ENCODE results near the gene ABCB6. TPM values are rescaled to one million over a fixed set of nuclear protein-coding genes. Genes with fewer than 3 reads are reported as not detected.
"Not testable (repeated sequence)": the region's sequence is repeated elsewhere in the genome, so short reads cannot be mapped to it uniquely, and the experiment has no call there.

The ABCB6 gene
- total RNA-seq, 2 experiments from 2014 or later: 10.0 to 10.3 TPM

DNA sequence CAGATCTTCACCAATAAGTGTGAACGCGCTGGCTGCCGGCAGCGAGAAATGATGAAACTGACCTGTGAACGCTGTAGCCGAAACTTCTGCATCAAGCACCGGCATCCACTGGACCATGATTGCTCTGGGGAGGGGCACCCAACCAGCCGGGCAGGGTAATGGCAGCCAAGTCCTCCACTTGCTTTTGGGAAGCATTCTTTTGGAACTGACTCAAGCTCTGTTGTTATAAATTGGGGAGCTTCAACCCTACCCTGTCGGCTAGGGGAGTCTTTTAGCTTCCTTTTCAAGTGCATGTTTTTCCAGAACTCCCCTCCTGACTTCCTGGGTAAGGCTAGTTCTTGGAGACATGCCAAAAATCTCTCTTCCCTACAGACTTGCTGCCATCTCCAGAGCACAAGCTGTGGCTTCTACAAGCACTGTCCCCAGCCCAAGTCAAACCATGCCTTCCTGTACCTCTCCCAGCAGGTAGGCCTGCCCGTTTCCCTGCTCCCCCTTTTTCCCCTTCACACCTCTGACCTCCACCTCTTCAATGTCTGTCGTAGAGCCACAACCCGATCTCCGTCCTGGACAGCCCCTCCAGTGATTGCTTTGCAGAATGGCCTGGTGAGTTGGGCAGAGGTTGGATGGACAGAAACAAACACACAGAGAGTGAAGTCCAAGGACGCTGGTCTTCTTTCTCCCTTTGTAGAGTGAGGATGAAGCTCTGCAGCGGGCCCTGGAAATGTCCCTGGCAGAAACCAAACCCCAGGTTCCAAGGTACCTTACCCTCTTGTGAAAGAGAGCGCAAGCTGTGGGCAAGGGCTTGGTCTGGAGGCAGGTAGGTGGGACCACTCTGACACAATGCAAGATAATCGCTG is 10.6 kb downstream of the ABCB6 start:
- Mint-ChIP-seq H3K9me3 (peaks cover 3% of the 10 kb centered on the region), H3K4me3 (peak overlapping the region; percentile 80), H3K36me3 (ENCODE audit: low read depth) (peaks cover 20% of the 10 kb centered on the region), H3K27me3 (no peaks in the 10 kb centered on the region), H3K4me1 (peaks cover 58% of the 10 kb centered on the region), H3K27ac (peak overlapping the region; percentile 95)
- ChIA-PET CTCF (interaction anchor here (0.8 to 2.0 kb wide), 11 partner anchors 9 to 312 kb away, joined by 3 to 6 read pairs (median 4); partner anchors contain the start of genes CNPPD1 and TUBA4B), POLR2A (interaction anchor here (0.6 kb wide), 1 partner anchor 15 kb away, joined by 7 read pairs; no protein-coding TSS in a partner anchor)
- DNase-seq: no peak

DNA sequence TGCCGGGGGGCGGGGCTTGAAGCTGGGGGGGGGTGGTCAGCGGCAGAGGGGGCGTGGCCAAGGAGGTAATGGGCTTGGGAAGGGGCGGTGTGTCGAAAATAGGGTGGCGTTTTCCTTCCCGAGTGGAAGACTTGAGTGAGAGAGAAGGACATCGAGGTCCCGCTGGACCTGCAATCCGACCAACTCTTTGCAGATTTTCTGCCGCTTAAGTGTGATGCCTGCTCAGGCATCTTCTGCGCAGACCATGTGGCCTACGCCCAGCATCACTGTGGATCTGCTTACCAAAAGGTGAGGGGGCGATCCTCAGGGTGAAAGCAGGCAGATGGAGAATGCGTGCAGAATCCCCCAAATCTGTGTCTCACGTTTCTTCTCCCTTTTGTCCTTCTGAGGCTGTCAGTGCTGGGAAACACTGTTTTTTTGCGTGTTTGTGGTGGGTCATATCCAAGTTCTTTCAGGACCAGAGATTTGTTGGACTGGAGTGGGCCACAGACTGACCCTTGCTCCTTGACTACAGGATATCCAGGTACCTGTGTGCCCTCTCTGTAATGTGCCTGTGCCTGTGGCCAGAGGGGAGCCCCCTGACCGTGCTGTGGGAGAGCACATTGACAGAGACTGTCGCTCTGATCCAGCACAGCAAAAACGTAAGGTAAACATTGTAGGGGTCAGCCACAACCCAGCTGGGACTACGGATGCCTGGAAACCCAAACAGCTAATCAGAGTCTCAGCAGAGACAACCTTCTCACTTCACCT is 11.4 kb downstream of the ABCB6 start:
- Mint-ChIP-seq H3K9me3 (peaks cover 3% of the 10 kb centered on the region), H3K36me3 (ENCODE audit: low read depth) (peaks cover 20% of the 10 kb centered on the region), H3K27ac (peak overlapping the region; percentile 95)

DNA sequence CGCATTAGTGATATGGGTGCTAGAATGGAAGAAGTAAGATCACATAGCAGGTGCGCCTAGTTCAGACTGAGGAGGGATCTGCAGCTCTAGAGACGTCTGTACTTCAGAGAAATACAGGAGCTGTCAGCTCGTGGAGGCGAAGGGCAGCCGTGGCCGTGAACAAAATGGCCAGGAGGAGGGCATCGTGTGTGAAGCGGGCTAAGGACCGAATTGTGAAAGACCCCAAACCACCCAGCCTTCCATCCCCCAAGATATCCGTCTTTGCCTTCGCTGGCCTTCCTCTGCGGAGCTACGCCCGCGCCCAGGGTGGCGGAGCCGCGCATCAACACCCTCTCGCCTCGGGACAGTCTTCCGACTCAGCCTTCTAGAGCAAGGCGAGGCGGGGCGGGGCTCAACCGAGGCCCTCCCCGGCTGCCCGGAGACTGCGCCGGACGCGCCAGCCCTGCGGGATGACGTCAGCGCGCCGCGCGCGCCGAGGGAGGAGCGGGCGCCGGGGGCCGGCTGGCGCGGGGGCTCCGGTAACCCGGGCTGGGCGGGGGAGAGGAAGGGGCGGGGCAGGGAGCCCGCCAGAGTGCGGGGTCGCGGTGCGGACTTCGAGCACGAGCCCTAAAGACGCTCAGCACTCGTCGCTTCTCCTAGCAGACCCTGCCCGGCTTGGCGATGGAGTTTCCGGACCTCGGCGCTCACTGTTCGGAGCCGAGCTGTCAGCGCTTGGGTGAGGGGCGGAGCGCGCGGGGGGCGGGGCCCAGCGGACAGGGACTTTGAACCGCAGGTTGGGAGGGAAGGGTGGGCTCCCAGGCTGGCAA is 12.2 kb downstream of the ABCB6 start, which contains the start of gene ZFAND2B:
Gene ZFAND2B, plus strand, starts transcription at position 455 of the 806 bp plus-strand sequence. Its CDS starts 206 bp downstream, at position 661.
- Mint-ChIP-seq H3K36me3 (ENCODE audit: low read depth) (peaks cover 16% of the 10 kb centered on the region), H3K4me1 (peaks cover 52% of the 10 kb centered on the region), H3K4me3 (peak within 1 kb of the TSS; percentile 80), H3K27ac (peak within 1 kb of the TSS; percentile 95), H3K27me3 (no peaks in the 10 kb centered on the region), H3K9me3 (peaks cover 3% of the 10 kb centered on the region)
- peak; percentile 95 for DNase-seq
- ChIA-PET POLR2A (interaction anchor here (0.5 to 1.4 kb wide), 4 partner anchors 21 to 26 kb away, joined by 3 to 4 read pairs (median 4); partner anchors contain the start of genes ANKZF1 and ATG9A), CTCF (interaction anchor here (1.1 to 2.0 kb wide), 10 partner anchors 10 to 88 kb away, joined by 3 to 13 read pairs (median 4); partner anchors contain the start of genes CNPPD1, GLB1L, STK16 and TUBA4B)

More for the DNA sequence above, 11.4 kb downstream of the ABCB6 start:
- ChIA-PET POLR2A (interaction anchor here (0.6 to 1.4 kb wide), 2 partner anchors 14 to 27 kb away, joined by 4 to 7 read pairs; no protein-coding TSS in a partner anchor), CTCF (interaction anchor here (0.9 to 2.0 kb wide), 10 partner anchors 10 to 311 kb away, joined by 3 to 13 read pairs (median 4); partner anchors contain the start of genes GLB1L, STK16 and TUBA4B)
- no peak for DNase-seq
- Mint-ChIP-seq H3K4me3 (peak overlapping the region; percentile 80), H3K4me1 (peaks cover 58% of the 10 kb centered on the region), H3K27me3 (no peaks in the 10 kb centered on the region)

DNA sequence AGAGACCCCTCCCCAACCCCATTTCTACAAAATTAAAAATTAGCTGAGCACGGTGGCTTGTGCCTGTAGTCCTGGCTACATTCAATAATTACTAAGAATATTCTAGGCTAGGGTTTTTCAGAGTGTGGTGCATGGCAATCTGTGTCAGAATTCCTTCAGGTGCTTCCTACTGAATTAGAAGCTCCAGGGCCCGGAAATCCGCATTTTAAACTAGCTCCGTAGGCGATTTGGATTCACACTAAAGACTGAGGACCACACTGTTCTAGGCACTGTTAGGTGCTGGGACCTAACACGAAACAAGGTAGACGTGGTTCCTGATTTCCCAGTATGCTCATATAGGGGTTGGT is 12.8 kb downstream of the ABCB6 start:
- H3K27ac Mint-ChIP-seq: peak overlapping the region; percentile 95
- ChIA-PET POLR2A (interaction anchor here (1.2 to 1.4 kb wide), 3 partner anchors 24 to 26 kb away, joined by 3 to 4 read pairs (median 4); partner anchors contain the start of genes ANKZF1 and ATG9A), CTCF (interaction anchor here (1.2 to 1.9 kb wide), 8 partner anchors 10 to 89 kb away, joined by 3 to 13 read pairs (median 4); partner anchors contain the start of gene CNPPD1)
- H3K4me1 Mint-ChIP-seq: peaks cover 46% of the 10 kb centered on the region
- peak overlapping the region; percentile 80 for H3K4me3 Mint-ChIP-seq
- peaks cover 16% of the 10 kb centered on the region for H3K36me3 Mint-ChIP-seq (ENCODE audit: low read depth)
- H3K9me3 Mint-ChIP-seq: peaks cover 3% of the 10 kb centered on the region
- H3K27me3 Mint-ChIP-seq: no peaks in the 10 kb centered on the region
- DNase-seq: no peak

DNA sequence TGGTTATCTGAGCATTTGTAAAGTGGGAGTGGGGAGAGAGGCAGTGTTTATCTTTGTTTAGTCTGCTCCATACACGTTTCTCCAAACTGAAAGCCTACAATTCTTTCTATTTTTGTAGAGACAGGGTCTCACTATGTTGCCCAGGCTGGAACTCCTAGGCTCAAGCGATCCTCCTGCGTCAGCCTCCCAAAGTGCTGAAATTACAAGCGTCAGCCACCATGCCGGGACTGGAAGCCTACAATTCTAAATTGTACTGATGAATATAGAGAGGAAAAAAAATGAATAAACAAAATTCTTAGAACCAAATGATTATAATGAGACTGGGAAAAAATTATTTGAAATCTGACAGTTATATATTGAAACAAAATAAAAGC is 13.6 kb downstream of the ABCB6 start:
- DNase-seq: no peak
- H3K27ac Mint-ChIP-seq: peak overlapping the region; percentile 64
- ChIA-PET CTCF (interaction anchor here (0.6 to 1.8 kb wide), 5 partner anchors 9 to 307 kb away, joined by 3 to 5 read pairs (median 4); partner anchors contain the start of gene CNPPD1), POLR2A (no interaction called here)
- H3K4me1 Mint-ChIP-seq: peaks cover 45% of the 10 kb centered on the region
- H3K27me3 Mint-ChIP-seq: no peaks in the 10 kb centered on the region
- peak overlapping the region; percentile 80 for H3K4me3 Mint-ChIP-seq
- peaks cover 16% of the 10 kb centered on the region for H3K36me3 Mint-ChIP-seq (ENCODE audit: low read depth)
- peaks cover 3% of the 10 kb centered on the region for H3K9me3 Mint-ChIP-seq

DNA sequence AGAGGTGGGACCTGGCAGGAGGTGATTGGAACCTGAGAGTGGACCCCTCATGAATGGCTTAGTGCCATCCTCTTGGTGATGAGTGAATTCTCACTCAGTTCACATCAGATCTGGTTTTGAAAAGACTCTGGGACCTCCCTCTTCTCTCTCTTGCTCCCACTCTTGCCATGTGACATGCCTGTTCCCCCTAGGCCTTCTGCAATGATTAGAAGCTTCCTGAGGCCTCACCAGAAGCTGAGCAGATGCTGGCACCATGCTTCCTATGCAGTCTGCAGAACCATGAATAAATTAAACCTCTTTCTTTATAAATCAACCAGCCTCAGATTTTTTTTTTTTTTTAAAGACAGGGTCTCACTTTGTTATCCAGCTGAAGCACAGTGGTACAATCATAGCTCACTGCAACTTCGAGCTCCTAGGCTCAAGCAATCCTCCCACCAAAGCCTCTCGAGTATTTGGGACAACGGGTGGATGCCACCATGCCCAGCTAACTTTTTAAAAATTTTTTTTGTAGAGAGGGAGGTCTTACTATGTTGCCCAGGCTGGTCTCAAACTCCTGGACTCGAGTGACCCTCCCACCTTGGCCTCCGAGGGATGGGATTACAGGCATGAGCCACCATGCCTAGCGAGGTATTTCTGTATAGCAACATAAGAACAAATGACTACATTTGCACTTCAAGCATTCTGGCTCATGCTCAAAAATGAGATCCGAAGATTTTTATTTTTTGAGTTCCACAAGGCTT is 14.2 kb downstream of the ABCB6 start:
- no peak overlapping the region for H3K4me3 Mint-ChIP-seq
- H3K27me3 Mint-ChIP-seq: no peaks in the 10 kb centered on the region
- no peak for DNase-seq
- H3K27ac Mint-ChIP-seq: peak overlapping the region; percentile 25
- POLR2A ChIA-PET: interaction anchor here (0.7 kb wide), 1 partner anchor 19 kb away, joined by 4 read pairs; no protein-coding TSS in a partner anchor
- CTCF ChIA-PET: interaction anchor here (0.6 to 1.2 kb wide), 5 partner anchors 10 to 306 kb away, joined by 3 to 4 read pairs (median 3); no protein-coding TSS in a partner anchor
- peaks cover 3% of the 10 kb centered on the region for H3K9me3 Mint-ChIP-seq
- H3K4me1 Mint-ChIP-seq: peaks cover 40% of the 10 kb centered on the region
- H3K36me3 Mint-ChIP-seq (ENCODE audit: low read depth): peaks cover 15% of the 10 kb centered on the region

DNA sequence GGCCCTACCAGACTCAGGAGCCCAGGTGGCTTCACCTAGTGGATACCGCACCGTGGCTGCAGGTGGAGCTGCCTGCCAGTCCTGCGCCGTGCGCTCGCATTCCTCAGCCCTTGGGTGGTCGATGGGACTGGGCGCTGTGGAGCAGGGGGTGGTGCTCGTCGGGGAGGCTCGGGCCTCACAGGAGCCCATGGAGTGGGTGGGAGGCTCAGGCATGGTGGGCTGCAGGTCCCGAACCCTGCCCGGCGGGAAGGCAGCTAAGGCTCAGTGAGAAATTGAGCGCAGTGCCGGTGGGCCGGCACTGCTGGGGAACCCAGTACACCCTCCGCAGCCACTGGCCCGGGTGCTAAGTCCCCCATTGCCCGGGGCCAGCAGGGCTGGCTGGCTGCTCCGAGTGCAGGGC is 17.4 kb downstream of the ABCB6 start:
- H3K36me3 Mint-ChIP-seq (ENCODE audit: low read depth); H3K27me3 Mint-ChIP-seq; H3K27ac Mint-ChIP-seq; H3K4me3 Mint-ChIP-seq; POLR2A ChIA-PET; H3K9me3 Mint-ChIP-seq; DNase-seq: not testable (repeated sequence)
- H3K4me1 Mint-ChIP-seq: peaks cover 12% of the 10 kb centered on the region
- CTCF ChIA-PET: interaction anchor here (1.0 to 7.5 kb wide), 3 partner anchors 19 to 97 kb away, joined by 3 to 40 read pairs (median 5); no protein-coding TSS in a partner anchor

DNA sequence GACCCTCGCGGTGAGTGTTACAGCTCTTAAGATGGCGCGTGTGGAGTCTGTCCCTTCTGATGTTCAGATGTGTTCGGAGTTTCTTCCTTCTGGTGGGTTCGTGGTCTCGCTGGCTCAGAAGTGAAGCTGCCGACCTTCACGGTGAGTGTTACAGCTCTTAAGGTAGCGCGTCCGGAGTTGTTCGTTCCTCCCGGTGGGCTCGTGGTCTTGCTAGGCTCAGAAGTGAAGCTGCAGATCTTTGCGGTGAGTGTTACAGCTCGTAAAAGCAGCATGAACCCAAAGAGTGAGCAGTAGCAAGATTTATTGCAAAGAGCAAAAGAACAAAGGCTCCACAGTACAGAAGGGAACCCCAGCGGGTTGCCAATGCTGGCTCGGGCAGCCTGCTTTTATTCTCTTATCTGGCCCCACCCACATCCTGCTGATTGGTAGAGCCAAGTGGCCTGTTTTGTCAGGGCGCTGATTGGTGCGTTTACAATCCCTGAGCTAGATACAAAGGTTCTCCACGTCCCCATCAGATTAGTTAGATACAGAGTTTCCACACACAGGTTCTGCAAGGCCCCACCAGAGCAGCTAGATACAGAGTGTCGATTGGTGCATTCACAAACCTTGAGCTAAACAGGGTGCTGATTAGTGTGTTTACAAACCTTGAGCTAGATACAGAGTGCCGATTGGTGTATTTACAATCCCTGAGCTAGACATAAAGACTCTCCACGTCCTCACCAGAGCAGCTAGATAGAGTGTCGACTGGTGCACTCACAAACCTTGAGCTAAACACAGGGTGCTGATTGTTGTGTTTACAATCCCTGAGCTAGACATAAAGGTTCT is 18.0 kb downstream of the ABCB6 start:
- not testable (repeated sequence) for H3K36me3 Mint-ChIP-seq (ENCODE audit: low read depth); DNase-seq; H3K4me1 Mint-ChIP-seq; H3K9me3 Mint-ChIP-seq; H3K27me3 Mint-ChIP-seq
- H3K27ac Mint-ChIP-seq: peak overlapping the region; percentile 70
- ChIA-PET CTCF (interaction anchor here (0.9 to 7.5 kb wide), 5 partner anchors 11 to 95 kb away, joined by 5 to 40 read pairs (median 5); partner anchors contain the start of gene DNAJB2), POLR2A (interaction anchor here (0.8 kb wide), 1 partner anchor 18 kb away, joined by 4 read pairs; no protein-coding TSS in a partner anchor)
- H3K4me3 Mint-ChIP-seq: peak overlapping the region; percentile 35

DNA sequence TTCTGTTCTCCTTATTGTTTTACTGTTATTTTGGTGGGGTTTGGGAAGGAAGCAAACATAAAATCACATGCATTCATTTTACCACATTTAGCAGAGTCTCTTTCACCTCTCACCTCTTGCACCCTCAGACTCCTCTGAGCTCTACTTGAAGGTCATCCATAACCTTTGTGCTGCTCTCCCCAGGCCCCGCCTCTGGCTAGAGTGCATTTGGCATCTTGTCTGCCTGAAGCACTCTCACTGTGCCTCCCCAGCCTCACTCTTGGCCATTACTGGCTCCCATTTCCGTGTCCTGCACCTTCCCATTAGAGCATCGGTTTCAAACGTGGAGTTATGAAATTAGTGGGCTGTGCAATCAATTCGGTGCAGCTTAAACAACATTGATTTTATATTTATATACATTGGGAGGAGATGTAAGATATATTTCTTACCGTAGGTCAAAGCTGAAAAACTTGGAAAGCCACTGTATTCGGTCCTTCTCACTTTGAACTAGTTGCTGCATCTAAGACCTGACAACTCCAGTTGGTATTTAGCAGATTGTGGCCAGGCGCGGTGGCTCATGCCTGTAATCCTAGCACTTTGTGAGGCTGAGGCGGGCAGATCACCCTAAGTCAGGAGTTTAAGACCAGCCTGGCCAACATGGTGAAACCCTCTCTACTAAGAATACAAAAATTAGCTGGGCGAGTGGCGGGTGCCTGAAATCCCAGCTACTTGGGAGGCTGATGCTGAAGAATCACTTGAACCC is 19.1 kb downstream of the ABCB6 start:
- ChIA-PET CTCF (interaction anchor here (0.8 to 7.5 kb wide), 6 partner anchors 12 to 468 kb away, joined by 3 to 40 read pairs (median 5); partner anchors contain the start of gene CNPPD1), POLR2A (interaction anchor here (0.8 kb wide), 1 partner anchor 17 kb away, joined by 4 read pairs; no protein-coding TSS in a partner anchor)
- DNase-seq: no peak
- Mint-ChIP-seq H3K36me3 (ENCODE audit: low read depth) (no peaks in the 10 kb centered on the region), H3K27ac (no peak overlapping the region), H3K4me3 (no peak overlapping the region), H3K27me3 (no peaks in the 10 kb centered on the region), H3K4me1 (peaks cover 7% of the 10 kb centered on the region), H3K9me3 (peaks cover 3% of the 10 kb centered on the region)

DNA sequence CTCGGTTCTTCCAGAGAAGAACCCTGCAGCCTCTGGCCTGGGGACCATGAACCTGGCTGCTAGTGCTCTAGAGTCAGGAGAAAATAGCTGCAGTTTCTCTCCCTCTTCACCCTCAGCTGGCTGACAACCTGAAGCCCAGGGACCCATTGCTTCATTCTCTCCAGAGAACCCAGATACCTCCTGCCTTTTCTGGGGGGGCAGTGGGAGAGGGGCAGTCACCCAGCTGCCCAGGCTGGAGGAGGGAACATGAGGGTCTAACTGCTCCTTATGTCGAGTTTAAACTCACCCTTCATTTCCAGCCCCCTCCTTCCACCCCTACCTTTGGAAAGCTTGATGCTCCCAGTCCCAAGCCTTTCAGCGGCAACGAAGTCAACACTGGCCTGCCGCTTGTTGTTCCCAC is 19.8 kb downstream of the ABCB6 start:
- Mint-ChIP-seq H3K4me1 (peaks cover 7% of the 10 kb centered on the region), H3K27ac (no peak overlapping the region), H3K9me3 (no peaks in the 10 kb centered on the region), H3K4me3 (no peak overlapping the region), H3K27me3 (no peaks in the 10 kb centered on the region), H3K36me3 (ENCODE audit: low read depth) (no peaks in the 10 kb centered on the region)
- ChIA-PET CTCF (interaction anchor here (0.8 to 7.5 kb wide), 5 partner anchors 11 to 468 kb away, joined by 3 to 40 read pairs (median 5); partner anchors contain the start of gene CNPPD1), POLR2A (no interaction called here)
- no peak for DNase-seq

All from activated CD4-positive, alpha-beta T cell treated with anti-CD3 and anti-CD28 coated beads, Interleukin-2, amount 10 ng/mL, durations not matched to agents 7 days and 5 days (primary cell).